Stomach (tissue), 9 donors: ENCODE results near the gene MAT2A. TPM values are rescaled to one million over a fixed set of nuclear protein-coding genes. Genes with fewer than 3 reads are reported as not detected.
A peak's percentile ranks its signal among the peaks of the same experiment; 100 is the strongest.

Experiments used
- DNase-seq, 2 donors: peaks; one replicate each; pipeline versions ENCODE4 v3.0.0 to v3.0.0-alpha.2; 2013 to 2019
- H3K27ac ChIP-seq, 5 donors: fragments of 200-600 bp in 4 of 5; sonication (generic) in 4 of 5; one replicate each; pipeline ENCODE4 v1.5.1; 2013 to 2019; ENCODE audit warnings: mild to moderate bottlenecking in 1 of 5, moderate library complexity in 1 of 5
- H3K27me3 ChIP-seq, 3 donors: fragments of 200-600 bp; sonication (generic); one replicate each; pipeline ENCODE4 v1.5.1; 2017 to 2019; ENCODE audit warnings: mixed run types in 1 of 3
- H3K36me3 ChIP-seq, 4 donors: fragments of 200-600 bp; sonication (generic); 1 replicate in 3 of 4; 2 replicates in 1 of 4; pipeline ENCODE4 v1.5.1; 2016 to 2019
- H3K4me1 ChIP-seq, 4 donors: fragments of 200-600 bp; sonication (generic); one replicate each; pipeline ENCODE4 v1.5.1; 2016 to 2019
- H3K4me3 ChIP-seq, 4 donors: fragments of 200-600 bp; sonication (generic) in 3 of 4; one replicate each; pipeline ENCODE4 v1.5.1; 2016 to 2019; ENCODE audit warnings: mild to moderate bottlenecking in 1 of 4
- H3K9me3 ChIP-seq, 4 donors: fragments of 200-600 bp; sonication (generic); one replicate each; pipeline ENCODE4 v1.5.1; 2016 to 2019
- EP300 ChIP-seq: sonication (generic); formaldehyde crosslinking; IDR thresholded peaks from one replicate; pipeline ENCODE4 v1.6.1; 2017; ENCODE audit warnings: antibody characterized with exemption
- POLR2A ChIP-seq, 4 donors: fragments of 450-650 bp; IDR thresholded peaks; one replicate each; pipeline ENCODE4 v1.6.1; 2016; ENCODE audit warnings: antibody characterized with exemption in 4 of 4, control low read depth in 2 of 4, mild to moderate bottlenecking in 1 of 4, moderate library complexity in 1 of 4
- POLR2AphosphoS5 ChIP-seq, 3 donors: sonication (generic); formaldehyde crosslinking; IDR thresholded peaks; one replicate each; pipeline ENCODE4 v1.6.1; 2016; ENCODE audit warnings: antibody characterized with exemption in 3 of 3
- WGBS, 5 donors: extraction: QIAGEN DNeasy Blood & Tissue Kit in 3 of 5; methylation state at CpG; one replicate each; pipeline versions ENCODE4 v1.1.5 to v1.1.7; 2013 to 2018; 5-methylcytosine and 5-hydroxymethylcytosine counted together
- intact Hi-C: fragments of 100-400 bp; cut with DNase I; formaldehyde crosslinking; loops from one replicate; pipeline ENCODE4 v1.15.1; 2023; ENCODE audit warnings: low total_unique reads
- polyA plus RNA-seq, 3 donors: library from polyadenylated mRNA; stranded (reverse); fragments of 200-250 nt; gene quantifications; one replicate each; pipeline ENCODE4 v1.2.3, GENCODE V29; 2013
- total RNA-seq, 5 donors: library from RNA; depleted of rRNA; stranded (reverse); fragments of >200 nt; gene quantifications; one replicate each; pipeline versions ENCODE4 v1.1.0 to v1.2.3, GENCODE V29; 2014 to 2016
- TF ChIP-seq, protein P1 (sequence below), 7 experiments: fragments of 450-650 bp in 4 of 7; fragments of 200-600 bp in 3 of 7; sonication (generic) in 3 of 7; IDR thresholded peaks; one replicate each; pipeline ENCODE4 v1.5.1; 2016 to 2019; ENCODE audit warnings: antibody characterized with exemption in 7 of 7, control low read depth in 2 of 7, mild to moderate bottlenecking in 1 of 7
- donor health status: healthy with polysubstance abuse.
- donor health status: Bipolar disorder and iron deficiency.
- donor health status: healthy.

Gene MAT2A
- total and polyA plus RNA-seq, 8 donors, result 73.3 to 278 (median 98.9) TPM

DNA sequence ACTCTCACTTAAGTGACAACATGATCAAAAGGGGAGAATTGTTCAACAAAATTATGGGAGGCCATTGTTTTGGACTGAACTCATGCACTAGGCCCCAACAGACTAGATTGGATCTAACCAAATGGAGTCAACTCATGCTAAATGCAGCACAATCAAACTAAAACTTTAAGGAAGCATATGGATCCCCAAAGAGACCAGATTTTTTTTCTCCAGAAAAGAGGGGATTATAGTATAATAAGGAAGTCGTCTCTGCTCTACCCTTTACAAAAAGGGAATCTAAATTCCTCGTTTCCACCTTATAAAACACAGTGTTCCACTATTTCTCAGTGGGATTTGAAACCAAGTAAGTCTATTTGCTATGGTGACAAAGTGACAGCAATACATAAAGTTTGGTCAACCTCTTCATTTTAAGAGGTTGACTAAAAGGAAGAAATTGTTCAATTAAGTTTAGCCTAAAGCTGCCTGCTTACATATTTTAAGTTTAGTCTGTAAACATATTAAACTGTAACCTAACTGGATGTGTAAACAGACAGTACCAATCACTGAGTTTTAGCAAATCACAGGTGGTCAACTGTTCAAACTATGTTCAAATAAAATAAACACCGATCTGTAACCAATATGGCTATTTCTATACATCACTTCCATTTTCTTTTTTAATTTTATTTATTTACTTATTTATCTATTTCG, 40.9 kb upstream of the MAT2A start:
- intact Hi-C loops, result no loop called here
- Histone ChIP-seq H3K27ac (peak overlapping the region in 3 of 5 donors; percentile 60 to 80 (median 63)), H3K4me1 (peaks cover 10 to 47% (median 14%) of the 10 kb centered on the region in 4 donors), H3K36me3 (no peaks in the 10 kb centered on the region), H3K27me3 (no peaks in the 10 kb centered on the region), H3K9me3 (no peaks in the 10 kb centered on the region), H3K4me3 (no peak overlapping the region)
- 74 to 85% (median 83%) methylated on average over 4 of the region's 4 CpGs for WGBS, 5 donors
- no peak for TF ChIP-seq EP300
- no peak for TF ChIP-seq POLR2AphosphoS5 (IDR thresholded peaks at IDR 0.05)
- TF ChIP-seq, protein P1, sequence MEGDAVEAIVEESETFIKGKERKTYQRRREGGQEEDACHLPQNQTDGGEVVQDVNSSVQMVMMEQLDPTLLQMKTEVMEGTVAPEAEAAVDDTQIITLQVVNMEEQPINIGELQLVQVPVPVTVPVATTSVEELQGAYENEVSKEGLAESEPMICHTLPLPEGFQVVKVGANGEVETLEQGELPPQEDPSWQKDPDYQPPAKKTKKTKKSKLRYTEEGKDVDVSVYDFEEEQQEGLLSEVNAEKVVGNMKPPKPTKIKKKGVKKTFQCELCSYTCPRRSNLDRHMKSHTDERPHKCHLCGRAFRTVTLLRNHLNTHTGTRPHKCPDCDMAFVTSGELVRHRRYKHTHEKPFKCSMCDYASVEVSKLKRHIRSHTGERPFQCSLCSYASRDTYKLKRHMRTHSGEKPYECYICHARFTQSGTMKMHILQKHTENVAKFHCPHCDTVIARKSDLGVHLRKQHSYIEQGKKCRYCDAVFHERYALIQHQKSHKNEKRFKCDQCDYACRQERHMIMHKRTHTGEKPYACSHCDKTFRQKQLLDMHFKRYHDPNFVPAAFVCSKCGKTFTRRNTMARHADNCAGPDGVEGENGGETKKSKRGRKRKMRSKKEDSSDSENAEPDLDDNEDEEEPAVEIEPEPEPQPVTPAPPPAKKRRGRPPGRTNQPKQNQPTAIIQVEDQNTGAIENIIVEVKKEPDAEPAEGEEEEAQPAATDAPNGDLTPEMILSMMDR (IDR thresholded peaks at IDR 0.05), result no peak
- TF ChIP-seq POLR2A (IDR thresholded peaks at IDR 0.05), result no peak
- DNase-seq, result no peak

DNA sequence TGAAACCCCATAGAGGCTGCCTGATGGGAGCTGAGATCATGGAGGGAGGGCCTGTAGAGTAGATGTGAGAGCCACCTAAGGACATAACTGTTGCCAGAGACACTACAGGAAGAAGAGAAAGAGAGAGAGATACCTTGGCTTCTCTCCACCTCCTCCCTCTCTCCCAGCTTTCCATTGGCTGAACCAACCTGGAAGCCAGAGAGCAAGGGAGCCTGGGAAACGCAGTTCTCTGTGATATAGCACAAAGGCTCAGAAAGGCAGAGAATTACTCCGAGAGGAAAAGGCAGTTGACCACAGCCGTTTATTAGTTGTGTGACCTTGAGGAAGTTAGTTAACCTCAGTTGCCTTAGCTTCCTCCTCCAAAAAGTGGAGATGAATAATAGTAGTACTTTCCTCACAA, 37.7 kb upstream of the MAT2A start:
- Histone ChIP-seq H3K4me3 (no peak overlapping the region), H3K4me1 (peaks cover 19 to 76% (median 39%) of the 10 kb centered on the region in 4 donors), H3K27ac (peak overlapping the region in 2 of 5 donors; percentile 18 to 80), H3K36me3 (no peaks in the 10 kb centered on the region), H3K9me3 (no peaks in the 10 kb centered on the region), H3K27me3 (no peaks in the 10 kb centered on the region)
- TF ChIP-seq EP300, result no peak
- TF ChIP-seq, protein P1 (IDR thresholded peaks at IDR 0.05), result no peak
- no peak for TF ChIP-seq POLR2A (IDR thresholded peaks at IDR 0.05)
- no peak for TF ChIP-seq POLR2AphosphoS5 (IDR thresholded peaks at IDR 0.05)
- DNase-seq, result no peak
- intact Hi-C loops, result no loop called here
- WGBS, 5 donors, result 47 to 77% (median 68%) methylated on average over 3 of the region's 3 CpGs

DNA sequence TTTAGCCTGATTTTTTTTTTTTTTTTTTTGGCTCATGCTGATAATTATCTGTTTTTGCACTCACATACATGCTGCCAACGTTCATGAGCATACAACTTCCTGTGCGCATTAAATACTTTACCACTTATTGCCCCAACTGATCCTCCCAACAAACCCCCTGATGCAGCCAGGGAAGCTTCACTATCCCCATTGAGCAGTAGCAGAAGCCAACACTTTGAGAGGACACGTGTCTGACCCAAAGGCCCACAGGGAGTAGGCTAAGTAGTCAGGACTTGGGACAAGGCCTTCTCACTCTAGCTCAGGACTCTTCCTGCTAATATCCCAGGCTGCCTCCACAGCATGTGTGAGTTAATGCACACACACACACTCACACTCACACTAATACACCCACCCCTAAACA, 36.2 kb upstream of the MAT2A start:
- DNase-seq, result no peak
- no peaks in the 10 kb centered on the region for H3K27me3 ChIP-seq
- H3K4me3 ChIP-seq, result no peak overlapping the region
- TF ChIP-seq POLR2AphosphoS5 (IDR thresholded peaks at IDR 0.05) (peak in 1 of 3 donors; percentile 57), POLR2A (IDR thresholded peaks at IDR 0.05) (no peak), EP300 (no peak)
- TF ChIP-seq, protein P1 (IDR thresholded peaks at IDR 0.05), result no peak
- H3K4me1 ChIP-seq, result peaks cover 19 to 77% (median 39%) of the 10 kb centered on the region in 4 donors
- intact Hi-C loops, result no loop called here
- H3K9me3 ChIP-seq, result no peaks in the 10 kb centered on the region
- 46 to 67% (median 48%) methylated on average over 3 of the region's 3 CpGs for WGBS, 5 donors
- H3K27ac ChIP-seq, result peak overlapping the region in 3 of 5 donors; percentile 70 to 75 (median 72)
- no peaks in the 10 kb centered on the region for H3K36me3 ChIP-seq

DNA sequence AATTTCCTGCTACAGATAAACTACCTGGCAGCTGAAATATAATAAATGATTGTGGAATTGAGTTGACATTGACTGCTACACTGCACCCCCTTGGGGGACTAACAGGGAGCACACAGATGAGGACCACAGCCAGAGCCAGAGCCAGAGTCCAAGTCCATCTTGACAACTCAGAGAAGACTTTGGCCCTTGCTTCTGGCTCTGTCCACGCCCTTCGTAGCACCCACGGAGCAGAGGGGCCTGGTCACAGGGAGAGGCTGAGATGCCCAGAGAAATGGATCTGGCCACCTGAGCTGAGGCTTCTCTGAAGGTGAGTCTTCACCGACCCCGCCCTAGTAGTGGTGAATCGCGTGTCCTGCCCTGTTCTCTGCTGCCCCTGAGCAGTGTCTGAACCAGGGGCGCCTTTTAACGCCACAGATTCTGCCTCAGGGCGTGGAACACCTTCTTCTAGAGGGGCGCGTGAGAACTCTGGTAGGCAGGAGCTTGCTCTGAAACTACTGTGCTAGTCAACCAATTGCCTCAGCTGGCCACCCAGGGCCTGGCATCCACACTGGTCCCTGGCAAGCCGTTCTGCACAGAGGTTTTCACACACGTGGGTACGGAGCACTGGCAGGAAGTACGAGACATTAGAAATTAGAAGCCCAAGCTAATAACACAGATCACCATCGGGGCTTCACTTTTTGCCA, 35.7 kb upstream of the MAT2A start:
- H3K4me3 ChIP-seq, result no peak overlapping the region
- peaks cover 19 to 77% (median 39%) of the 10 kb centered on the region in 4 donors for H3K4me1 ChIP-seq
- H3K9me3 ChIP-seq, result no peaks in the 10 kb centered on the region
- DNase-seq, result peak; percentile 38 to 58
- TF ChIP-seq EP300 (no peak), POLR2A (IDR thresholded peaks at IDR 0.05) (no peak), POLR2AphosphoS5 (IDR thresholded peaks at IDR 0.05) (no peak)
- TF ChIP-seq, protein P1 (IDR thresholded peaks at IDR 0.05), result peak in 1 of 7 experiments; percentile 9
- no peaks in the 10 kb centered on the region for H3K36me3 ChIP-seq
- H3K27me3 ChIP-seq, result no peaks in the 10 kb centered on the region
- intact Hi-C loops, result no loop called here
- peak overlapping the region; percentile 42 to 75 (median 70) for H3K27ac ChIP-seq
- WGBS, 5 donors, result 55 to 73% (median 59%) methylated on average over 16 to 17 of the region's 17 CpGs
